GM12891 (cell line): Measurements from ENCODE around the gene MYO1C.

Experiments
- POLR2A ChIP-seq: IDR thresholded peaks from 2 replicates; pipeline ENCODE4 v1.6.1; 2011; ENCODE audit warnings: low read depth, low read length, control low read depth
- POLR2AphosphoS5 ChIP-seq: IDR thresholded peaks from 2 replicates; pipeline ENCODE4 v1.6.1; 2011; ENCODE audit warnings: low read depth, low read length, control low read depth
- TAF1 ChIP-seq: IDR thresholded peaks from 2 replicates; pipeline ENCODE4 v1.6.1; 2011; ENCODE audit warnings: low read depth, low read length, control low read depth

DNA sequence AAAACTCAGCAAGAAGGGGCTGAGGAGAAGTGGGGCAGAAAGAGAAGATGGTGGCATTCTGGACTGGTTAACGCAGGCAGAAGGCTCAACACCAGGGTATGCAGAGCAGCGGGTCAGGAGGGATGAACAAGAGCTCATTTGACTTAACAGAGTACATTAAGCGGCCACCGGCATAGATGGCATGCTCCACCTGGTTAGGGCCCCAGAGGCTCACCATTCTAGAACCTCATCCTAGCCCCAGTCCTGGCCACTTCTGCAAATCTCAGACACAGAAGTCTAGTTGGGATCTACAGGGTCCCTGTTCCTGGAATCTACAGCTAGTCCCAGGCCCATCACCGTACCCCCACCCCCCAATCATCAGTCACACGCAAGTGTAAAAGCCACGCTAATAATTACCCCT, 1.7 kb upstream of the MYO1C start:
- TF ChIP-seq POLR2AphosphoS5 (no peak), POLR2A (no peak), TAF1 (no peak)
